Erythroblast (primary cell): ENCODE data around the gene CYFIP1.

Source experiments
- GATA1 ChIP-seq: IDR thresholded peaks from 2 replicates; pipeline ENCODE4 v1.6.1; 2011; ENCODE audit warnings: low read depth, mild to moderate bottlenecking, control low read depth, low read length, moderate library complexity
- POLR2A ChIP-seq: IDR thresholded peaks from 2 replicates; pipeline ENCODE4 v1.6.1; 2011; ENCODE audit warnings: mild to moderate bottlenecking, low read length

DNA sequence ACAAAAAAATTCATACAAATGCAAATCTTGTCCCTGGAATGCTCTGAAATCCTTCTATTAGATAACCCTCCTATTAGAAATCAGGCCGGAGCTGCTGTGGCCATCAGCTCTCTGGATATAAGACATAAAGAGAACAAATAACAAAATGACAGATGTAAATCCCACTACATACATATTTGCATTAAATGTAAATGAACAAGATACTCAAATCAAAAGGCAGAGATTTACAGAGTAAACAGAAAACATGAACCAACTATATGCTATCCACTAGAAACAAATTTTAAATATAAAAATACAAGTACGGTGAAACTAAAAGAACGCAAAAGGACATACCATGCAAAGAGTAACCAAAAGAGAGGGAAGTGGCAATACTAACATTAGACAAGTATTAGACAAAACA, 10.7 kb downstream of the CYFIP1 start:
- TF ChIP-seq POLR2A (no peak), GATA1 (no peak)
